Astrocyte of the cerebellum (primary cell): Measurements from ENCODE around the gene NUP58.

Experiments
- DNase-seq: peaks from one replicate; pipeline ENCODE4 v3.0.0-alpha.2; 2011; ENCODE audit warnings: low read depth
- H3K4me3 ChIP-seq: 2 replicates; pipeline ENCODE4 v1.5.1; 2011; ENCODE audit warnings: mild to moderate bottlenecking, low read depth, low read length, moderate library complexity
- in situ Hi-C: cut with HindIII; loops from 2 replicates; pipeline ENCODE4 v1.10.0; 2017; ENCODE audit warnings: low sequenced_read_pairs
- TF ChIP-seq, protein P1 (sequence below): IDR thresholded peaks from 2 replicates; pipeline ENCODE4 v1.5.1; 2012; ENCODE audit warnings: low read length, low read depth, moderate library complexity, mild to moderate bottlenecking; ENCODE audit errors: missing control alignments

Gene NUP58

DNA sequence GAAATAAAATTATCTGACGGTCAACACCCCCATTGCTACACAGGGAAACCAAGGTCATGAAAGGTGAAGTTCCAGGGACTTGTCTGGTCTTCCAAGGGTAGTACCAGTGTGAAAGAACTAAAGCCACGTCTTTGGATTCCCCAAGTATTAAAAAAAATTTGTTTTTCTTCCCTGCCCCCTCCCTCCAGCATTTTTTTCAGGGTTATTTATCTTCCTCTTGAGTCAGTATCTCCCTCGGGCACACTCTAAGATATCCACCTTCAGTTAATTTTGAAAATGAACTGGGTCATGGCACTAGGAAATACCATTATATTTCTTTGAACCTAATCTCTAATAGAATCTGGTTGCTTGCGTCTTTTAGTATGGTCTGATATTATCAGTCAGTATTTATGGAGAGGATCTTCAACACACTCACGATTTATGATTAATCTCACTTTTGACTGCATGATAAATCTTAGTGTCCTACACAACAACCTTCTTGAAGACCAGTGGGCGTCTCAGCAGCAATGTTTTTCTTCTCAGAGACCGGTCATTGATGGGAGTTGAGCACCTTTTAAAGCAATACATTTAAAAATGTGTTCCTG, 79.4 kb downstream of the NUP58 start:
- no peak overlapping the region for H3K4me3 ChIP-seq
- TF ChIP-seq, protein P1, sequence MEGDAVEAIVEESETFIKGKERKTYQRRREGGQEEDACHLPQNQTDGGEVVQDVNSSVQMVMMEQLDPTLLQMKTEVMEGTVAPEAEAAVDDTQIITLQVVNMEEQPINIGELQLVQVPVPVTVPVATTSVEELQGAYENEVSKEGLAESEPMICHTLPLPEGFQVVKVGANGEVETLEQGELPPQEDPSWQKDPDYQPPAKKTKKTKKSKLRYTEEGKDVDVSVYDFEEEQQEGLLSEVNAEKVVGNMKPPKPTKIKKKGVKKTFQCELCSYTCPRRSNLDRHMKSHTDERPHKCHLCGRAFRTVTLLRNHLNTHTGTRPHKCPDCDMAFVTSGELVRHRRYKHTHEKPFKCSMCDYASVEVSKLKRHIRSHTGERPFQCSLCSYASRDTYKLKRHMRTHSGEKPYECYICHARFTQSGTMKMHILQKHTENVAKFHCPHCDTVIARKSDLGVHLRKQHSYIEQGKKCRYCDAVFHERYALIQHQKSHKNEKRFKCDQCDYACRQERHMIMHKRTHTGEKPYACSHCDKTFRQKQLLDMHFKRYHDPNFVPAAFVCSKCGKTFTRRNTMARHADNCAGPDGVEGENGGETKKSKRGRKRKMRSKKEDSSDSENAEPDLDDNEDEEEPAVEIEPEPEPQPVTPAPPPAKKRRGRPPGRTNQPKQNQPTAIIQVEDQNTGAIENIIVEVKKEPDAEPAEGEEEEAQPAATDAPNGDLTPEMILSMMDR: no peak
- DNase-seq: no peak
- in situ Hi-C loops: no loop called here

DNA sequence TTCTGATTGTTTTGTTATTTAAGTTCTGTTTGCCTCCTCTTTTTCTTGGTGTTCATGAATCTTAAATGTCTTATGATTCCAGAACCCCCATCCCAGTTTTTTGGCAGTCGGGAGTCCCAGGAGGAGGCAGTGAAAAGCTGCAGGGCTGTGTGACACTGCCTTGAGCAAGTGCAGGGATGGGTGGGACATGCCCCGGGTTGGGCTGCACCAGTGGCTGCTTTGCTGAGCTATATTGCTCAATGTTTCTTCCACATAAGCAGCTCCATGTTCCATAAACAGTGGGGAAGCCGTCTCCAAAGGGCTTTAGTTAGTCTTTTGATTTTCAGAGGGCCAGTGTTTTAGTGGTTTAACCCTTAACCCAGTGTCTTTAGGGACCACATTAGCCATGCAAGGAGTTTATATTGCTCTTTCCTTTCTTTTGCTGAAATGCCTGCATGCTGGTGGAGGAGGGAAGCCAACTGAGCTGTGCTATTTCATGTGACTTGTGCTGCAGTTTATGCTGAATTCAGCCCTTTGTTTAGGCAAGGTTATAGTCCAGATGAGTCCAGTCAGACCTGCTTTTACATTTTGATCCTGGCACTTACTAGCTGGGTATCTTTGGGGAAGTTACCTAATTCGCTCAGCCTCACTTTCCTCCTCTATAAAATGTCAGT, 83.5 kb downstream of the NUP58 start:
- in situ Hi-C loops: no loop called here
- TF ChIP-seq, protein P1: no peak
- no peak overlapping the region for H3K4me3 ChIP-seq
- DNase-seq: no peak

DNA sequence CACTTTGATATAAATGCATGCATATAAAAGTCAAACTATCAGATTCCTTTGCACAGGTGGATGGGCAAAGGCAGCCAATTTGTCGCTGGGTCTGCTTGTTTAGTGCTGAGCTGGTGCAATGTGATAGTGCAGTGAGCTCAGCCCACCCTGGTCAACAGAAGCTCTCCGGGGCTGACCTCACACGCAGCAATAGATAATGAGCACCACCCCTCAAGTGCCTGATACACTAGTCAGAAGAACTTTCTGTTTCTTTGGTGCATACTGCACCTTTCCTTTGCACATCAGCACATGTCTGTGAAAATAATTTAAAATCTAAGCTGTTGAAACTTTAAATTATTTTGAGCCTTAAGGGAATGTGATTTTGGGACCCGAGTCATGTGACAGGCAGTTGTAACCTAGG, 90.5 kb downstream of the NUP58 start:
- in situ Hi-C loops: no loop called here
- TF ChIP-seq, protein P1: no peak
- no peak overlapping the region for H3K4me3 ChIP-seq
- DNase-seq: no peak
